COLO668 (cell line): ENCODE measurements around the gene CCDC60.

Source experiments
- DNase-seq: peaks from one replicate; lab custom pipeline; 2025; ENCODE audit not compliant: unreplicated experiment; lab: John Stamatoyannopoulos, UW

The CCDC60 gene

GRCh38 chr12:119383206-119383605, 48.7 kb downstream of the CCDC60 start:
- no peak for DNase-seq

DNA sequence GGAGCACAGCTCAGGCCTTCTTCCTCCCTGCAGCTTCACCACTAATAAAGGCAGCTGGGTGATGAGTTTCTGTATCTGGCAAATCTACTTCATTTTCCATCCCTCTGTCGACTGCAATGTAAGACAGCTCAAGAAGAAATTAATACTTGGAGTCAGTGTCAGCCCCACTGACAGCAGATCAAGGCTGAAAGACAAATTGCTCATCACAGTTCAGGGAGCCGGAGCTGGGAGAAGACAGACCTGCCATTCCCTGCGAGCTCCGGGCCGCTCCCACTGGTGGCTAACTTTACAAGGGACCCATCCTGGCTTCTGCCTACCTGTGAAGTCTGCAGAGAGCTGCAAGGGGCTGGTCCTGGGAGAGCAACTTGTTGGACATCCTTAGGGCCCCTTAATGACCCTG, 49.8 kb downstream of the CCDC60 start:
- no peak for DNase-seq

GRCh38 chr12:119385659-119386058, 51.1 kb downstream of the CCDC60 start:
- DNase-seq = peak; percentile 13

DNA sequence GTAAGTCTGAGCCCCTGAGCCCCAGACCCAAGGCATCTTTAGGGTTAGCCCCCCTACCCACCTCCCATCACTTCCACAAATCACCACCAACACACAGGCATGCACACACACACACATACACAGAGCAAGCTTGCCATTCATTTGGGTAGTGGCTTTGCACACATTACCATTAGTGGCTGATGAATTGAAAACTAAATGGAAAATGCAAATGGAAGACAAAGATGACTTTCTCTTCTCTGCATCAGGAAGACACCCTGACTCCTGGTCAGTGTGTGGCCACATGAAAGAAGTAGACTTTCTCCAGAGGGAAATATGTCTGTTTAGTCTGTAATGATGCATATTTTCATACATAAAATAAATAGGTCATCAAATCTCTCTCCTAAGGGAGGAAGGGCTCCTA, 55.2 kb downstream of the CCDC60 start:
- DNase-seq = no peak

DNA sequence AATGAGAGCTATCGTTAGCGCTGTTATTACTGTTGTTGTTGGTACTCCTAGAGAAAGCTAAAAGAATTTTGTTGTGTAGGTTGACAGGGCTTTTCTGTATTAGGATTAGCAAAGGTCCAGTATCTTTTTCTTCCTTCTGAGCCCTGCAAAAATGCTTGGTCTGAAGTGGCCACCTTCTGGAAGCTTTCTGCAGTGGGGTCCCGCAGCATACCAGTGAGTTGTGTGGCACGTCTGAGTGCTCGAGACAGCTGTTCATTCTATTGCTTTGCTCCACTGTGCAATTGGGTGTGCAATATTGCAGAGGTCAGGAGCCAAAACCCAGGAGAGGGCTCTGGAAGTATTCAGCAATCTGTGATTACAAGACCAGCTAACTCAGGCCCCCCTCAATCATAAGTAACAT, 57.1 kb downstream of the CCDC60 start:
- DNase-seq = no peak

- no peak for DNase-seq
These were observed 59.1 kb downstream of the CCDC60 start for GRCh38 chr12:119393677-119394076.

GRCh38 chr12:119397540-119397939, 63.0 kb downstream of the CCDC60 start:
- DNase-seq = no peak

DNA sequence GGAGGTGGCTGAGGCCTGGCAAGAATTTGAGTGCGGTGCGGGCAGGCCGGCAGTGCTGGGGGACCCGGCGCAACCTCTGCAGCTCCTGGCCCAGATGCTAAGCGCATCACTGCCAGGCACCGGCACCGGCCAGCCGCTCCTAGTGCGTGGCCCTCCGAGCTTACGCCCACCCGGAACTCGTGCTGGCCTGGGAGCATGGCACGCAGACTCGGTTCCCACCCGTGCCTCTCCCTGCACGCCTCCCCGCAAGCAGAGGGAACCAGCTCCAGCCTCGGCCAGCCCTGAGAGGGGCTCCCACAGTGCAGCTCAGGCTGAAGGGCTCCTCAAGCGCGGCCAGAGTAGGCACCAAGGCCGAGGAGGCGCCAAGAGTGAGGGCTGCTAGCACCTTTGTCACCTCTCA, 63.7 kb downstream of the CCDC60 start:
- DNase-seq = no peak

- DNase-seq = no peak
These were observed 64.8 kb downstream of the CCDC60 start for GRCh38 chr12:119399301-119399700.

- DNase-seq = no peak
These were observed 71.8 kb downstream of the CCDC60 start for GRCh38 chr12:119406308-119406707.

GRCh38 chr12:119406811-119407210, 72.3 kb downstream of the CCDC60 start:
- no peak for DNase-seq

DNA sequence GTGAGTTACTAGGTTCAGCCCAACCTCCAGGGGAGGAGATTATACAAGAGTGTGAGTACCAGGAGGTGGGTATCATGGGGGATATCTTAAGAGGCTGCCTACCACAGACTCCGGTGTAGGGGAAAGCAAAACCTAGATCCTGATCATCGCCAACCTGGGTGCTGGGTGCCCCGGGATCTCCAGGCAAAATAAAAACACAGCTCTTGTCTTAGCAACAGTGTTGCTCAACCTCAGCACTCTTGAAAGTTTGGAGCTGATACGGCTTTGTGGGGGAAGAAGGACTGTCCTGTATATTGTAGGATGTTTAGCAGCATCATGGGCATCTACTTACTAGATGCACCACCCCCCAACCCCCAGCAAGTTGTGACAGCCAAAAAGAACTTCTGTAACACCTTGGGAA, 74.5 kb downstream of the CCDC60 start:
- no peak for DNase-seq

GRCh38 chr12:119410396-119410795, 75.9 kb downstream of the CCDC60 start:
- no peak for DNase-seq

DNA sequence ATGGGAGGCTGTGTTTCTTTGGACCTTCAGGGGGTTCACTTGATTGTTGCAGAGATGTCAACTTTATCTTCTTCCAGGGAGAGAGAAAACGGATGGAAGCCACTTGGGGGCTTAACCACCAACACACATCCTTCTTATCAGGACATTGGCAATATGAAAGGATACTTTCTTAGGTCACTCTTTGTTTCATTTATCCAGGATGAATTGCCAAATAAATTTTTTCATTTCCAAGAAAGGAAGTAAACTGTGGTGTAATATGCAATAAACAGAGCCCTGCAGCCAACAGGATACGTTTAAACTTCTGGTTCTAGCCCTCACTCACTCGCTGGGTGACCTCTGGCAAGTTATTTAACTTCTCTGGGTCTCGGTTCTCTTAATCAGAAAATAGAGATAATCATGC, 77.8 kb downstream of the CCDC60 start:
- DNase-seq = no peak

GRCh38 chr12:119412811-119413794, 78.6 kb downstream of the CCDC60 start:
- peak; percentile 78 for DNase-seq

DNA sequence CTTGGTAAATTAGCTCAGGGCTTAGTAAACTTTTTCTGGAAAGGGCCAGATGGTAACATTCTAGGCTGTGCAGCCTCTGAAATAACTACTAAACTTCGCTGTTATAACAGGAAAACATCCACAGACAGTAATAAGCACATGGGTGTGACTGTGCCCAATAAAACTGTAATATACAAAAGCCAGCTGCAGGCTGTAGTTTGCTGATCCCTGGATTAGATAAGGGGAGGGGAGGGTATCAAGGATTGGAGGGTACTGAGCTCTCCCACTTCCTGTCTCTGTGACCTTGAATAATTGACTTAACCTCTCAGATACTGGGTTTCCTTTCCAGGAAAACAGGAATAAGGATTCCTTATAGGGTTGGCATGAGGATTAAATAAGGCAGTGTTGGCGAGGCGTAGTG, 81.2 kb downstream of the CCDC60 start:
- no peak for DNase-seq

DNA sequence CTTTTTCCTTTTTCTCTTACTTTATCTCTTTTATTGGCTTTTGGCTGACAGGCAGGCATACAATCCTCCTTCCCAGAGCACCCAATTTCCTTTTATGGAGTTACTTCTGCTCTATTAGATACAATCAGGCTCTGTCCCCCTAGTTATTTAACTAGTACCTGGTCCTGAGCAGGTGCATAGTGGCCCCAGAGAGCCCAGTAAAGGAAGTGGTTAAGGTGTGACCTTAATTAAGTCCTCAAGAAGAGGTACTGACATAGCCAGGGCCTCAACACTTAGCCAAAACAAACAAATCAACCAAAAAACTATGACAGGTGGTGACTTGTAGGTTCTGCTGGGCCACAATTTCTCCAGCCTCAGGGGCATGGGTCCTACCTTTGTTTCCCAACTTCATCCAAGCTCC, 82.9 kb downstream of the CCDC60 start:
- DNase-seq = peak; percentile 40

DNA sequence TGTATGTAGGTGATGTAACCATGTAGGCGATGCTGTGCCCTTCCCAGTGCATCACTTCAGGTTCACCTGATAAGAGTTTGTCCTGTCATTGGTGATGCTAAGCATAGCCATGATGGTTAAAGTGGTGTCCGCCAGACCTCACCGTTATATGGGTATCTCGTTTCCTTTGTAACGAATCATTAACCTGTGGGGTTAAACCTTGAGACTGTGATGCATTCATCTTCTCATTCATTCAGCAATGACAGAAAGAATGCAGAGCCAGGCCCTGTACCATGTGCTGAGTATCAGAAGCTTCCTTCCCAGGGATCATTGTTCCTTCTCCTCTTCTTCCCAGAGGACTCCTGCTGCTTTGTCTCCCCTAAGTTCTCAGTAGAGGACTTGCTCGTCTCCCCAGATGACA, 84.9 kb downstream of the CCDC60 start:
- DNase-seq = no peak

- peak; percentile 16 for DNase-seq
These were observed 88.8 kb downstream of the CCDC60 start for GRCh38 chr12:119423285-119423684.

DNA sequence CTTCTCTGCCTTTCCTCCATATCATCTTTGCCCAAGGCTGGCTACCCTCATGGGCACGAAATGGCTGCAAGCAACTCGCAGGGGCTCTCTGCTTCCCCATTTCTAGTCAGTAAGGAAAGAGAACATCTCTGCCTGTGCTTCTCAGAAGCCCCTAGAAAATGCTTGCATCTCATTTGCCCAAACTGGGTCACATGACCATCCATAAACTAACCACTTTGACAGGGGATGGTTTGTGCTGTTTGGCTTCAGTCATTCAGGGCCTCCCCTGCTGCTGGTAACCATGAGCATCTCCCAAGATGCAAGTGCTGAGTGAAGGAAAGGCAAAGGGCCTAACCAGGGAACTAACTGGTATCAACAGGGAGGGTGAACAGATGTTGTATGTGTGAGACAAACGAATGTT, 91.1 kb downstream of the CCDC60 start:
- DNase-seq = no peak

DNA sequence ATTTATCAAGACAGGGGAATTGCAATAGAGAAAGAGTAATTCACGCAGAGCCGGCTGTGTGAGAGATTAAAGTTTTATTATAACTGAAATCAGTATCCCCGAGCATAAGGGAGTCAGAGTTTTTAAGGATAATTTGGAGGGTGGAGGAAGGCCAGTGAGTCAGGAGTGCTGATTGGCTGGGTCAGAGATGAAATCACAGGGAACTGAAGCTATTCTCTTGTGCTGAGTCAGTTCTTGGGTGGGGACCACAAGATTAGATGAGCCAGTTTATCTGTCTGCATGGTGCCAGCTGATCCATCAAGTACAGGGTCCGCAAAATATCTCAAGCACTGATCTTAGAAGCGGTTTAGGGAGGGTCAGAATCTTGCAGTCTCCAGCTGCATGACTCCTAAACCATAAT, 96.6 kb downstream of the CCDC60 start:
- no peak for DNase-seq

- DNase-seq = peak; percentile 77
These were observed 98.4 kb downstream of the CCDC60 start for GRCh38 chr12:119432949-119433348.
